Mesothelial cell of epicardium (in vitro differentiated cells): ENCODE measurements around the gene WWP2. TPM values are rescaled to one million over a fixed set of nuclear protein-coding genes. Genes with fewer than 3 reads are reported as not detected.

Source experiments
- DNase-seq, 2 experiments: peaks; one replicate each; pipeline ENCODE4 v3.0.0; 2021; ENCODE audit warnings: low spot score in 2 of 2; ENCODE audit not compliant: unreplicated experiment in 2 of 2
- H3K27ac Mint-ChIP-seq: 2 replicates; pipeline ENCODE4 v1.8.0; 2021; ENCODE audit warnings: mixed read lengths
- H3K27me3 Mint-ChIP-seq: 2 replicates; pipeline ENCODE4 v1.8.0; 2021; ENCODE audit warnings: low read depth, mixed read lengths
- H3K36me3 Mint-ChIP-seq: 2 replicates; pipeline ENCODE4 v1.8.0; 2021; ENCODE audit warnings: mixed read lengths
- H3K4me1 Mint-ChIP-seq: 2 replicates; pipeline ENCODE4 v1.8.0; 2021; ENCODE audit warnings: mixed read lengths
- H3K4me3 Mint-ChIP-seq: 2 replicates; pipeline ENCODE4 v1.8.0; 2021; ENCODE audit warnings: mild to moderate bottlenecking, moderate library complexity, mixed read lengths
- H3K9me3 Mint-ChIP-seq: 2 replicates; pipeline ENCODE4 v1.8.0; 2021; ENCODE audit warnings: mixed read lengths
- CTCF ChIP-seq: fragments of 200-600 bp; sonication (generic); IDR thresholded peaks from one replicate; pipeline ENCODE4 v1.5.0; 2021; ENCODE audit warnings: antibody characterized with exemption; ENCODE audit not compliant: unreplicated experiment
- total RNA-seq: library from RNA; stranded (reverse); gene quantifications from 3 replicates; pipeline ENCODE4 v1.2.1, GENCODE V29; 2021

WWP2 gene
- total RNA-seq, 1 donor from 2014 or later, result 39.6 TPM

- Mint-ChIP-seq H3K27ac (no peak overlapping the region), H3K4me3 (no peak overlapping the region)
These were observed 17.5 kb upstream of the WWP2 start for GRCh38 chr16:69744363-69745231.

GRCh38 chr16:69745232-69745612 is 16.9 kb upstream of the WWP2 start:
- no peaks in the 10 kb centered on the region for H3K9me3 Mint-ChIP-seq
- no peak overlapping the region for H3K4me3 Mint-ChIP-seq
- H3K36me3 Mint-ChIP-seq, result peaks cover 48% of the 10 kb centered on the region
- no peaks in the 10 kb centered on the region for H3K27me3 Mint-ChIP-seq
- peaks cover 13% of the 10 kb centered on the region for H3K4me1 Mint-ChIP-seq
- no peak for DNase-seq
- H3K27ac Mint-ChIP-seq, result no peak overlapping the region
- no peak for TF ChIP-seq CTCF

More at GRCh38 chr16:69744363-69745231, 17.5 kb upstream of the WWP2 start:
- DNase-seq, result no peak
- Mint-ChIP-seq H3K27me3 (no peaks in the 10 kb centered on the region), H3K9me3 (no peaks in the 10 kb centered on the region), H3K4me1 (peaks cover 13% of the 10 kb centered on the region), H3K36me3 (peaks cover 50% of the 10 kb centered on the region)
- no peak for TF ChIP-seq CTCF

GRCh38 chr16:69745959-69746358 is 16.2 kb upstream of the WWP2 start:
- no peak overlapping the region for H3K4me3 Mint-ChIP-seq
- H3K27me3 Mint-ChIP-seq, result no peaks in the 10 kb centered on the region
- H3K4me1 Mint-ChIP-seq, result peaks cover 13% of the 10 kb centered on the region
- H3K9me3 Mint-ChIP-seq, result no peaks in the 10 kb centered on the region
- no peak for DNase-seq
- H3K27ac Mint-ChIP-seq, result no peak overlapping the region
- peaks cover 51% of the 10 kb centered on the region for H3K36me3 Mint-ChIP-seq
- no peak for TF ChIP-seq CTCF

GRCh38 chr16:69747115-69747514 is 15.0 kb upstream of the WWP2 start:
- Mint-ChIP-seq H3K27me3 (no peaks in the 10 kb centered on the region), H3K9me3 (no peaks in the 10 kb centered on the region), H3K4me3 (no peak overlapping the region), H3K4me1 (peaks cover 4% of the 10 kb centered on the region), H3K27ac (no peak overlapping the region), H3K36me3 (peaks cover 53% of the 10 kb centered on the region)
- TF ChIP-seq CTCF, result no peak
- DNase-seq, result no peak

GRCh38 chr16:69748694-69749345 is 13.3 kb upstream of the WWP2 start:
- Mint-ChIP-seq H3K27me3 (no peaks in the 10 kb centered on the region), H3K4me3 (no peak overlapping the region), H3K36me3 (peaks cover 43% of the 10 kb centered on the region), H3K27ac (no peak overlapping the region), H3K9me3 (no peaks in the 10 kb centered on the region), H3K4me1 (peaks cover 11% of the 10 kb centered on the region)
- TF ChIP-seq CTCF, result no peak
- DNase-seq, result no peak
